Activated CD8-positive, alpha-beta memory T cell treated with anti-CD3 and anti-CD28 coated beads, Interleukin-2, amount 50 U/mL, for 48 hours (primary cell): ENCODE data around the gene FADS2.

Experiments used
- DNase-seq: peaks from one replicate; pipeline ENCODE4 v3.0.0-alpha.2; 2020

FADS2 gene

DNA sequence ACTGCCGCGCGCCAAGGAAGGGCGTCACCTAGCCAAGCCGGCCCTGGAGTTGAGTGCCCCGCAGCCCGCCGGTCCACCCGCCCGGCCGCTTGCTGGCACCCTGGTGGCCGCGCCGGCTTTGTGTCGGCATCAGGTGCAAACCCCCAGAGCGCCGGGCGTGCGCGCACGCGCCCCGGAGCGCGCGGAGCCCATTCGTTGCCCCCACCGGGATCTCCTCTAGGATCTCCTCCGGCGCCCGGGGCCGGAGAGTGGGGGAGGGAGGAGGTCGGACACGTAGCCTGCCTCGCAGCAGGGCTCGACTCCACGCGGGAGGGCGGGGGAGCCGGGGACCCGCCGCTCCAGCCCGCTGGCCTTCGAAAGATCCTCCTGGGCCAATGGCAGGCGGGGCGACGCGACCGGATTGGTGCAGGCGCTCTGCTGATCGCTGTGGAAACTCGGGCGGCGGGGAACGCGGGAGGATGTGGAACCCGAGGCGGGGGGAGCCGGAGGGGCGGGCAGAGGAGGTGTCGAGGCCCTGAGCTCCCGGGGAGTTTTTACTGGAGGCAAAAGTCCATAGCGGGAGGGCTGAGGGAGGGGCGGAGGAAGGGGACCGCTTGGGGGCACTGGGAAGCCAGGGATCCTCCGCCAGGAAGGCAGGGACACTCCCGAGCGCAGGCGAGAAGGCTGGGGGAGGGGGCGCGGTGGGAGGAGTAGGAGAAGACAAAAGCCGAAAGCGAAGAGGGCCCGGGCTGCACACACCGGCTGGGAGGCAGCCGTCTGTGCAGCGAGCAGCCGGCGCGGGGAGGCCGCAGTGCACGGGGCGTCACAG lies at the start of gene FADS2:
TSS of gene FADS2 (plus strand) at position 730 of the 808 bp plus-strand sequence. CDS start 91 bp downstream, outside the sequence.
- DNase-seq = peak; percentile 88

GRCh38 chr11:61778357-61778886 lies 49.7 kb upstream of the FADS2 start:
- no peak for DNase-seq

GRCh38 chr11:61778920-61779650 lies 49.0 kb upstream of the FADS2 start:
- DNase-seq = no peak

- DNase-seq = no peak
Observed at GRCh38 chr11:61779666-61780525, 48.2 kb upstream of the FADS2 start.

GRCh38 chr11:61780581-61781162 lies 47.4 kb upstream of the FADS2 start:
- DNase-seq = no peak

GRCh38 chr11:61781585-61781984 lies 46.5 kb upstream of the FADS2 start:
- DNase-seq = no peak

- no peak for DNase-seq
Observed at GRCh38 chr11:61782299-61782698, 45.8 kb upstream of the FADS2 start.

DNA sequence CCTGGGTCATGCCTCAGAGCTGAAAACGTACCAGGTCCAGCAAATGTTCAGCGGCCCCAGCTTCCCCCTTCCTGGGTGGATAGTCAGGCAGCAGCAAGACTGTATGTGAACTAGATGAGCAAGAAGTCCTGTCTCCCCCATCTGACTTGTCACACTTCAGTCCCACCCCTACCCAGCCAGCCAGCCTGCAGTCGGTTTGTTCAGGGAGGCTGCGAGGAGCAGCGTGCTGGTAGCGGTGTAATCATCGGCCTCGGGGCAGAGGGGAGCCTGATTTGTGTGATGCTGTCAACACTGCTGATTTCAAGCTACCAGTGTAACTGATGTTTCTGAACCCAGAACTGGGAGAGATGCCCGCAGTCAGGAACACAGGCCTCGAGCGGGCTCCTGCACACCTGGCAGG lies 45.3 kb upstream of the FADS2 start:
- no peak for DNase-seq

DNA sequence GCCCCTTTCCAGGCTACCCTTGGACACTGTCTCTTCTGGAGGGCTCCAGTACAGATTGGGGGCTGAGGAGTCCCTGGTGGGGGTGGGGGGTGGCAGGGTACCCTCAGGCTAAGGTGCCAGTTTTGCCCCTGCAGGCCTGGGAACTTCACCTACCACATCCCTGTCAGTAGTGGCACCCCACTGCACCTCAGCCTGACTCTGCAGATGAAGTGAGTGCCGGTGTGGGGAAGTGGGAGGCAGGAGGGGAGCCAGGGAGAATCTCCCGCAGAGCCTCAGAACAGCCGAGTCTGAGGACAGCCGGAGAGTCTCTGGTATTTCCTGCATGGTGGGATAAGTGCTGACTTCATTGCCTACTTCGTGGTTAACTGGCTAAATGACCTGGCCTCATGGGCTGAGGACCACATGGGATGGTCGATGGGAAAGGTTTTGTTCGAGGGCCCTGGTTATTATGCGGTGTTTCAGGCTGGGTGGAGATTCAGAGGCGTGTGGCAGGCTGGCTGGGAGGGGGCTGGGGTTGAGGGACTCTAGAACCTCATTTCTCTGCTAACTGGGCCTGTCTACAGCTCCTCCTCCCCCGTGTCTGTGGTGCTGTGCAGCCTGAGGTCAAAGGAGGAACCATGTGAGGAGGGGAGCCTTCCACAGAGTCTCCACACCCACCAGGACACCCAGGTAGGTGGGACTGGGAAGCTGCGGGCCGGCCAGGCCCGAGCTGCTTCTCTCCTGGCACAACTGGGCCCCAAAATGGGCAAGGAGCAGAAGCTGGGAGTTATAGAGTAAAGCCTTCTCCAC lies 44.2 kb upstream of the FADS2 start:
- DNase-seq = no peak

DNA sequence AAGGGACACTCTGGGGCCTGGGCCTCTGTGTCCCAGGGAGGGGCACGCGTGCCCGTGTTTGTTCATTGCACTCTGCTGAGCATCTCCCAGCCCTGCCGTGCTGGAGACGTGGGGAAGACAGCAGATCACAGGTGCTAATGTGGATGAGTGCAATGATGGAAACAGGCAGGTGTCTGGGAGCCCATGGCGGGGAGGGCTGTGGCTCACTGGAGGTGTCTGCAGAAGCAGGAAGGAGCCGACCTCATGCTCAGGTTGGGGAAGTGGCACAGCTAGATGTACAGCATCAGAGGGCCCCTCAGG lies 43.6 kb upstream of the FADS2 start:
- no peak for DNase-seq

DNA sequence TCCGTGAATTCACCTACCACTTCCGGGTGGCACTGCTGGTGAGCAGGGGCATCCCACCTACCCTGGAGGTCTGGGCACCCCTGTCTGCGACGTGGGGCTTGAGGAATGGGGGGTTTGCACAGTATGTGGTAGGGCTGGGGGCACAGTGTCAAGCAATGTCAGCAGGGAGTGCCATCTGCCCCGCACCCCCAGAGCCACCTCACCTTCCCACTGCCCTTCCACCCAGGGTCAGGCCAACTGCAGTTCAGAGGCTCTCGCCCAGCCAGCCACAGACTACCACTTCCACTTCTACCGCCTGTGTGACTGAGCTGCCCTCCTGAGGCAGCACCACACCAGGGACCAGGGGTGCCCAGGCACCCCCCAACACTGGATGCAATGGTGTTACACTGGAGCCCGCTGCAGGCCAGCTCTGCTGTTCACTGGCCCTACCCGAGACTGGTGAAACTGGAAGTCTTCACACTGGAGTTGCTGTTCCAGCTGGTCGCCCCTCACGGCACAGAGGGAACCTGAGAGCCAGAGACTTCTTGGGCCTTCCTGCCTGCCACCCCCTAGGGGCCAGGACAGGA lies 42.2 kb upstream of the FADS2 start:
- DNase-seq = no peak

GRCh38 chr11:61787928-61788491 lies 40.1 kb upstream of the FADS2 start:
- DNase-seq = no peak

DNA sequence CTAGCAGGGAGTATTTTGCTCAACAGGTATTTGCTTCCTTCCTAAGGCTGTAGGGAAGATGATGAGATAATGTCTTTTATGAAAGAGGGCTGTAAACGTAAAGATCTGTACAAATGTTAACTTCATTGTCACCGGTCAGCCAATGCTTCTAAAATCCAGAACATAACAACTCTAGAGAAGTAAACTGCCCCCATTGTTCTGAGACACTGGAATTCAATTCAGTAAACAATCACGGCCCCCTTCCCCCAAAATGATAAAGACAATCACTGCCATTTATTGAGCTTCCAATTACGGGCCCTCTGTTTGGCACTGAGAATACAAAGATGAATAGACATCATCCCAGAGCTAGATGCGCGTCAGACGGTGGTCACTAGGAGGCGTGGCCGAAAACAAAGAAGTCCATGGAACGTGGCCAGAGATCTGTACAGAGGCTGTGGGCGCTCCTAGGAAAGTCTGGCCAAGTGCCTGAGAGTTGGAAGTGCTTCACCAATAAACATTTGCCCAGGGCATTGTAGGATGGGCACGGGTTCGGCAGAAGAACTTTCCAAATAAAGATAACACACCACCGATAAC lies 36.3 kb upstream of the FADS2 start:
- DNase-seq = peak; percentile 66

GRCh38 chr11:61792310-61793082 lies 35.6 kb upstream of the FADS2 start, which contains the start of the genes FEN1 and TMEM258:
Gene FEN1, plus strand, starts transcription at chr11:61792911. Its CDS starts 2,451 bp downstream, at chr11:61795362.
Gene TMEM258, minus strand, starts transcription at chr11:61792599. Its CDS starts 41 bp downstream, at chr11:61792558.
- peak; percentile 93 for DNase-seq

DNA sequence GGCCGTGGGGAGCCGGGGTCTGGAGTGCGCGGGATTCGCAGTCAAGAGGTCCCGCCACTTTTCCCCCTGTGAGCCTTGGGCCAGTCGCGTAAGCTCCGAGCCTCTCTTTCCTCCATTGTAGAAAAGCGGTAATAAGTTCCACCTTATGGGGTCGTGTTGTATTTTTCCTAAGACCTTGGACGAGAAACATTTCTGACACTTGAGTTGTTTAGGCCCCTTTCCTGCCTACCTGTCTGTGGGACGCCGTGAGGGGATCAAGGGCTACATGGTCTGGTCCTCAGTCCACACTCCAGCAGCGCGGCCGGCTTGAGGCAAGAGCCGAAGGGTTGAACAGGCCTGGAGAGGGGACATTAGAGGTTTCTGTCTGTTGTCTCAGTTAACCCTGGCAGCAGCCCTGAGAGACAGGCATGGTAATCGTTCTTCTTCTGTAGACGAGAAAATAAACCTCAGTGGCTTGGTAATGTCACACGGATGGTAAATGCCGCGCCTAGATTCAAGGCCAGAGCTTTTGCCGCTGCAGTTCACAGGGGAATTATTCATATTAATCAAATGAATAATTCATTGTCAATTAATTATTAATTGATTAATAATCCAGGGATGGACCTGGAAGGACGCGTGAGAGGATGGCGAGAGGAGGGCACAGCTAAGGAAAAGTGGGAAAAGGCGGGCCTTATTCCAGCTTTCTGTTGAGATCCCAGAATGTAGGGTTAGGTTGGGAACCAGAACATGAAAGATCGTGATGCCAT lies 34.8 kb upstream of the FADS2 start:
- peak; percentile 63 for DNase-seq

DNA sequence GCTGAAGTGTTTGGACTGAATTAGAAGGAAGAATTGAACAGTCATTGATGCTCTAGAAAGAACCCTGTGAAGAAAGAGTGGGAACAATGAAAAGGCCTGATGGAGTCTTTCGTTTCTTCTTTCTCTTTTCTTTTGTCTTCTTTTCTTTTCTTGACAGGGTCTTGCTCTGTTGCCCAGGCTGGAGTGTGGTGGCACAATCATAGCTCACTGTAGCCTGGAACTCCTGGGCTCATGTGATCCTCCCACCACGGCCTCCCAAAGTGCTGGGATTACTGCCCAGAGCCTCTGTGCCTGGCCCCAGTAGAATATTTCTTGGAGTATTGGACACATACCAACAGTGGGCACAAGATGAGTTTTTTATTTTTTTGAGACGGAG lies 34.3 kb upstream of the FADS2 start:
- DNase-seq = no peak

DNA sequence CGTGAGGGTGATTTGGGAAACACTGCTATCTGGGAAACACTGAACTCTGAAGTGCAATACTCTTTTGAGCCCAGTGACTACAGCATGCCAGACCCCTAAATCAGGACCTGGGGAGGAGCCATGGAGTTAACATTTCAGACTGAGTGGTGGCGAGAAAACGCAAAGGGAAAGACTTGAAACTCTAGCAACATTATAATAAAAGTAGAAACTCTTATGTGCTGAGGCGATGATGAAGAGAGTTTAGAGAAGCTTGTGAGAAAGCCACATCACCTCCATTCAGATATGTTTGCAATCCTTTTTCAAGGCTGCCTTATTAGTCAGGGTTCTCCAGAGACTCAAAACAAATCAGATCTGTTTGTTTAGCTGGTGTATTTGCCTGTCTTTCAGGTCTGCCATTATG lies 33.5 kb upstream of the FADS2 start:
- DNase-seq = no peak

- no peak for DNase-seq
Observed at GRCh38 chr11:61795459-61795858, 32.6 kb upstream of the FADS2 start.

- DNase-seq = no peak
Observed at GRCh38 chr11:61795876-61796526, 32.1 kb upstream of the FADS2 start.
